ENCODE results near the gene FTL. TPM values are rescaled to one million over a fixed set of nuclear protein-coding genes. Genes with fewer than 3 reads are reported as not detected.

The FTL gene
- total RNA-seq, 1 donor from 2014 or later: 1,701 TPM

DNA sequence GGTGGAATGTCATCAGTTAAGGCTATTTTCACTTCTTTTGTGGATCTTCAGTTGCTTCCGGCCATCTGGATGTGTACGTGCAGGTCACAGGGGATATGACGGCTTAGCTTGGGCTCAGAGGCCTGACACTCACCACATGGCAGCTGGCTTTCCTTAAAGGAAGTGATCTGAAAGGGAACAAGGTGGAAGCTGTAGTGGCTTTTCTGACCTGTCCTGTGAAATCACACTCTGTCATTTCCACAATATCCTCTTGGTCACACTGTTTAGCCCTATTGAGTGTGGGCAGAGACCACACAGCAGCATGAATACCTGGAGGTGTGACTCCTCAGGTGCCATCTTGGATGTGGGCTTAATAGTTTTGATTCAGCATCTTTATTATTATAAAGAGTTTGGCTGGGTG, 14.9 kb upstream of the FTL start:
- TF ChIP-seq, protein P1, sequence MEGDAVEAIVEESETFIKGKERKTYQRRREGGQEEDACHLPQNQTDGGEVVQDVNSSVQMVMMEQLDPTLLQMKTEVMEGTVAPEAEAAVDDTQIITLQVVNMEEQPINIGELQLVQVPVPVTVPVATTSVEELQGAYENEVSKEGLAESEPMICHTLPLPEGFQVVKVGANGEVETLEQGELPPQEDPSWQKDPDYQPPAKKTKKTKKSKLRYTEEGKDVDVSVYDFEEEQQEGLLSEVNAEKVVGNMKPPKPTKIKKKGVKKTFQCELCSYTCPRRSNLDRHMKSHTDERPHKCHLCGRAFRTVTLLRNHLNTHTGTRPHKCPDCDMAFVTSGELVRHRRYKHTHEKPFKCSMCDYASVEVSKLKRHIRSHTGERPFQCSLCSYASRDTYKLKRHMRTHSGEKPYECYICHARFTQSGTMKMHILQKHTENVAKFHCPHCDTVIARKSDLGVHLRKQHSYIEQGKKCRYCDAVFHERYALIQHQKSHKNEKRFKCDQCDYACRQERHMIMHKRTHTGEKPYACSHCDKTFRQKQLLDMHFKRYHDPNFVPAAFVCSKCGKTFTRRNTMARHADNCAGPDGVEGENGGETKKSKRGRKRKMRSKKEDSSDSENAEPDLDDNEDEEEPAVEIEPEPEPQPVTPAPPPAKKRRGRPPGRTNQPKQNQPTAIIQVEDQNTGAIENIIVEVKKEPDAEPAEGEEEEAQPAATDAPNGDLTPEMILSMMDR (IDR thresholded peaks at IDR 0.05; ENCODE audit: insufficient read depth, low read length, severe bottlenecking): no peak
- DNase-seq (ENCODE audit: low read depth): no peak
- Histone ChIP-seq H3K36me3 (ENCODE audit: control insufficient read depth, insufficient read depth, low read length) (no peaks in the 10 kb centered on the region), H3K27me3 (ENCODE audit: control insufficient read depth, insufficient read depth, low read length) (no peaks in the 10 kb centered on the region), H3K4me3 (ENCODE audit: low read depth, low read length) (no peak overlapping the region)
- no peak for FAIRE-seq

DNA sequence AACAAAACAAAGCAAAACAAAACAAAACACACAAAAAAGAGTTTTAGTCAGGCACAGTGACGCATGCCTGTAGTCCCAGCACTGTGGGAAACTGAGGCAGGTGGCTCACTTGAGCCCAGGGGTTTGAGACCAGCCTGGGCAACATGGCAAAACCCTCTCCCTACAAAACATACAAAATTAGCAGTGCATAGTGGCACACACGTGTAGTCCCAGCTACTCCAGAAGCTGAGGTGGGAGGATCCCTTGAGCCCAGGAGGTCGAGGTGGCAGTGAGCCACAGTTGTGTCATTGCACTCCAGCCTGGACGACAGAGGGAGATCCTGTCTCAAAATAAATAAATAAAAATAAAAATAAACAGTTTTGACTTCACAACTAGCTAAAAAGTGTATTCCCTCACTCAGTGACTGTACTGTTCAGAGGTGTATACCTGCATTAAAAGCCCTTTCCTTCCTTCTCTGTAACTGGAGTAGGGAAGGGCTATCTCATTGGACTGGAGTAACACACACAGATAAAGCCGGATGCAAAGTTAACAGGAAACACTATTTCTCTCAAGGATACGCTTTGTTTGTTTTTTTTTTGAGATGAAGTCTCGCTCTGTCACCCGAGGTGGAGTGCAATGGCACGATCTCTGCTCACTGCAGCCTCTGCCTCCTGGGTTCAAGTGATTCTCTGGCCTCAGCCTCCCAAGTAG, 14.1 kb upstream of the FTL start:
- Histone ChIP-seq H3K4me3 (ENCODE audit: low read depth, low read length) (no peak overlapping the region), H3K36me3 (ENCODE audit: control insufficient read depth, insufficient read depth, low read length) (no peaks in the 10 kb centered on the region), H3K27me3 (ENCODE audit: control insufficient read depth, insufficient read depth, low read length) (no peaks in the 10 kb centered on the region)
- no peak for DNase-seq (ENCODE audit: low read depth)
- no peak for FAIRE-seq
- TF ChIP-seq, protein P1 (IDR thresholded peaks at IDR 0.05; ENCODE audit: insufficient read depth, low read length, severe bottlenecking): no peak

DNA sequence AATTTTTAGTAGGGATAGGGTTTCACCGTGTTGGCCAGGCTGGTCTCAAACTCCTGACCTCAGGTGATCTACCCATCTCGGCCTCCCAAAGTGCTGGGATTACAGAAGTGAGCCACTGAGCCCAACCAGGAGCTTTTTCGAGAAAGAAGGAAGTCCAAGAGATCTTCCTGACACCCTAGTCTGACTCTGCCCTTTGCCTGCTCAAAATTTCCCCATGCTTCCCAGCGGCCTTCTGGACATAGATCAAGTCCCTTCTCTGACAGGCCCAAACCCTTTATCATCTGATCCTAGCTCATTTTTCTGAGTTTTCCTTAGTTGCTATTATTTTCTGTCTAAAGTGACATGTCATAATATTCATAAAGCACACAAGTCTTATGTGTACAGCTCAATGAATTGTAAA, 12.0 kb upstream of the FTL start:
- DNase-seq (ENCODE audit: low read depth) (no peak), FAIRE-seq (no peak)
- peaks cover 2% of the 10 kb centered on the region for H3K36me3 ChIP-seq (ENCODE audit: control insufficient read depth, insufficient read depth, low read length)
- H3K27me3 ChIP-seq (ENCODE audit: control insufficient read depth, insufficient read depth, low read length): no peaks in the 10 kb centered on the region
- TF ChIP-seq, protein P1 (IDR thresholded peaks at IDR 0.05; ENCODE audit: insufficient read depth, low read length, severe bottlenecking): no peak
- no peak overlapping the region for H3K4me3 ChIP-seq (ENCODE audit: low read depth, low read length)

- H3K4me3 ChIP-seq (ENCODE audit: low read depth, low read length): peak overlapping the region; percentile 73
- peaks cover 2% of the 10 kb centered on the region for H3K36me3 ChIP-seq (ENCODE audit: control insufficient read depth, insufficient read depth, low read length)
- TF ChIP-seq, protein P1 (IDR thresholded peaks at IDR 0.05; ENCODE audit: insufficient read depth, low read length, severe bottlenecking): no peak
- FAIRE-seq (no peak), DNase-seq (ENCODE audit: low read depth) (no peak)
- no peaks in the 10 kb centered on the region for H3K27me3 ChIP-seq (ENCODE audit: control insufficient read depth, insufficient read depth, low read length)
These were observed 11.0 kb upstream of the FTL start for GRCh38 chr19:48953990-48954594.

- TF ChIP-seq, protein P1 (IDR thresholded peaks at IDR 0.05; ENCODE audit: insufficient read depth, low read length, severe bottlenecking): no peak
- H3K36me3 ChIP-seq (ENCODE audit: control insufficient read depth, insufficient read depth, low read length): peaks cover 2% of the 10 kb centered on the region
- H3K27me3 ChIP-seq (ENCODE audit: control insufficient read depth, insufficient read depth, low read length): no peaks in the 10 kb centered on the region
- DNase-seq (ENCODE audit: low read depth) (peak; percentile 87), FAIRE-seq (no peak)
- peak within 1 kb of the TSS; percentile 73 for H3K4me3 ChIP-seq (ENCODE audit: low read depth, low read length)
These were observed 10.4 kb upstream of the FTL start, which contains the start of gene BAX for GRCh38 chr19:48954595-48955307. BAX (plus strand) TSS chr19:48954875; CDS start chr19:48954929, 54 bp downstream.
